ENCODE results near the gene ELMO1. TPM values are rescaled to one million over a fixed set of nuclear protein-coding genes. Genes with fewer than 3 reads are reported as not detected.

ELMO1 gene
- total RNA-seq, 1 donor from 2014 or later, result not detected

GRCh38 chr7:36943591-36944435 lies 504.9 kb downstream of the ELMO1 start:
- peaks cover 4% of the 10 kb centered on the region for H3K27me3 Mint-ChIP-seq (ENCODE audit: unreplicated experiment)
- H3K27ac Mint-ChIP-seq (ENCODE audit: unreplicated experiment), result no peak overlapping the region
- H3K4me3 Mint-ChIP-seq (ENCODE audit: unreplicated experiment), result no peak overlapping the region
- H3K9me3 Mint-ChIP-seq (ENCODE audit: unreplicated experiment), result peaks cover 6% of the 10 kb centered on the region
- no peak for TF ChIP-seq CTCF (IDR thresholded peaks at IDR 0.05)
- no peaks in the 10 kb centered on the region for H3K4me1 Mint-ChIP-seq (ENCODE audit: unreplicated experiment)
- no peak for DNase-seq (ENCODE audit: extremely low spot score, unreplicated experiment)
- no peaks in the 10 kb centered on the region for H3K36me3 Mint-ChIP-seq (ENCODE audit: unreplicated experiment)

- Mint-ChIP-seq H3K27ac (ENCODE audit: unreplicated experiment) (no peak overlapping the region), H3K9me3 (ENCODE audit: unreplicated experiment) (peaks cover 12% of the 10 kb centered on the region), H3K4me1 (ENCODE audit: unreplicated experiment) (no peaks in the 10 kb centered on the region), H3K36me3 (ENCODE audit: unreplicated experiment) (no peaks in the 10 kb centered on the region), H3K4me3 (ENCODE audit: unreplicated experiment) (no peak overlapping the region), H3K27me3 (ENCODE audit: unreplicated experiment) (peaks cover 4% of the 10 kb centered on the region)
- no peak for DNase-seq (ENCODE audit: extremely low spot score, unreplicated experiment)
- no peak for TF ChIP-seq CTCF (IDR thresholded peaks at IDR 0.05)
Measured at GRCh38 chr7:36942955-36943354, 505.7 kb downstream of the ELMO1 start.

GRCh38 chr7:36942541-36942940 lies 506.1 kb downstream of the ELMO1 start:
- no peak overlapping the region for H3K27ac Mint-ChIP-seq (ENCODE audit: unreplicated experiment)
- H3K4me3 Mint-ChIP-seq (ENCODE audit: unreplicated experiment), result no peak overlapping the region
- H3K9me3 Mint-ChIP-seq (ENCODE audit: unreplicated experiment), result peaks cover 14% of the 10 kb centered on the region
- peaks cover 4% of the 10 kb centered on the region for H3K27me3 Mint-ChIP-seq (ENCODE audit: unreplicated experiment)
- DNase-seq (ENCODE audit: extremely low spot score, unreplicated experiment), result no peak
- H3K4me1 Mint-ChIP-seq (ENCODE audit: unreplicated experiment), result no peaks in the 10 kb centered on the region
- no peak for TF ChIP-seq CTCF (IDR thresholded peaks at IDR 0.05)
- no peaks in the 10 kb centered on the region for H3K36me3 Mint-ChIP-seq (ENCODE audit: unreplicated experiment)

- no peaks in the 10 kb centered on the region for H3K4me1 Mint-ChIP-seq (ENCODE audit: unreplicated experiment)
- peaks cover 17% of the 10 kb centered on the region for H3K9me3 Mint-ChIP-seq (ENCODE audit: unreplicated experiment)
- no peak overlapping the region for H3K27ac Mint-ChIP-seq (ENCODE audit: unreplicated experiment)
- H3K36me3 Mint-ChIP-seq (ENCODE audit: unreplicated experiment), result no peaks in the 10 kb centered on the region
- no peak overlapping the region for H3K4me3 Mint-ChIP-seq (ENCODE audit: unreplicated experiment)
- no peak for DNase-seq (ENCODE audit: extremely low spot score, unreplicated experiment)
- TF ChIP-seq CTCF (IDR thresholded peaks at IDR 0.05), result no peak
- H3K27me3 Mint-ChIP-seq (ENCODE audit: unreplicated experiment), result peaks cover 4% of the 10 kb centered on the region
Measured at GRCh38 chr7:36942025-36942424, 506.6 kb downstream of the ELMO1 start.

- Mint-ChIP-seq H3K4me1 (ENCODE audit: unreplicated experiment) (no peaks in the 10 kb centered on the region), H3K4me3 (ENCODE audit: unreplicated experiment) (no peak overlapping the region), H3K9me3 (ENCODE audit: unreplicated experiment) (peaks cover 24% of the 10 kb centered on the region), H3K27me3 (ENCODE audit: unreplicated experiment) (peaks cover 4% of the 10 kb centered on the region), H3K27ac (ENCODE audit: unreplicated experiment) (no peak overlapping the region), H3K36me3 (ENCODE audit: unreplicated experiment) (no peaks in the 10 kb centered on the region)
- no peak for DNase-seq (ENCODE audit: extremely low spot score, unreplicated experiment)
- TF ChIP-seq CTCF (IDR thresholded peaks at IDR 0.05), result no peak
Measured at GRCh38 chr7:36941359-36941758, 507.3 kb downstream of the ELMO1 start.
